ENCODE data around the gene KMT2B.

The KMT2B gene

GRCh38 chr19:35727956-35728706, 10.3 kb downstream of the KMT2B start:
- Histone ChIP-seq H3K79me2 (ENCODE audit: insufficient read depth, low read length) (no peaks in the 10 kb centered on the region), H2AFZ (ENCODE audit: low read length) (no peak overlapping the region), H3F3A (ENCODE audit: low read depth) (no peaks in the 10 kb centered on the region), H4K20me1 (ENCODE audit: insufficient read depth, low read length, poor library complexity, severe bottlenecking) (peaks cover under 1% of the 10 kb centered on the region), H3K27me3 (ENCODE audit: insufficient read depth, low read length, poor library complexity, severe bottlenecking) (no peaks in the 10 kb centered on the region), H3K4me2 (ENCODE audit: low read depth, low read length, poor library complexity, severe bottlenecking) (no peak overlapping the region), H3K9me2 (replicated peaks; ENCODE audit: low read depth, low read length) (no peaks in the 10 kb centered on the region), H3K9ac (ENCODE audit: low read depth, low read length, poor library complexity, severe bottlenecking) (no peak overlapping the region), H3K4me3 (ENCODE audit: low read length, poor library complexity, severe bottlenecking) (no peak overlapping the region), H3K4me1 (ENCODE audit: insufficient read depth, low read length, poor library complexity, severe bottlenecking) (no peaks in the 10 kb centered on the region), H3K36me3 (ENCODE audit: insufficient read depth, low read length) (peaks cover 78% of the 10 kb centered on the region; the same call in 1 of the 2 replicates), H3K9me3 (ENCODE audit: insufficient read depth, low read depth, low read length) (no peaks in the 10 kb centered on the region)
- TF ChIP-seq, protein P1, sequence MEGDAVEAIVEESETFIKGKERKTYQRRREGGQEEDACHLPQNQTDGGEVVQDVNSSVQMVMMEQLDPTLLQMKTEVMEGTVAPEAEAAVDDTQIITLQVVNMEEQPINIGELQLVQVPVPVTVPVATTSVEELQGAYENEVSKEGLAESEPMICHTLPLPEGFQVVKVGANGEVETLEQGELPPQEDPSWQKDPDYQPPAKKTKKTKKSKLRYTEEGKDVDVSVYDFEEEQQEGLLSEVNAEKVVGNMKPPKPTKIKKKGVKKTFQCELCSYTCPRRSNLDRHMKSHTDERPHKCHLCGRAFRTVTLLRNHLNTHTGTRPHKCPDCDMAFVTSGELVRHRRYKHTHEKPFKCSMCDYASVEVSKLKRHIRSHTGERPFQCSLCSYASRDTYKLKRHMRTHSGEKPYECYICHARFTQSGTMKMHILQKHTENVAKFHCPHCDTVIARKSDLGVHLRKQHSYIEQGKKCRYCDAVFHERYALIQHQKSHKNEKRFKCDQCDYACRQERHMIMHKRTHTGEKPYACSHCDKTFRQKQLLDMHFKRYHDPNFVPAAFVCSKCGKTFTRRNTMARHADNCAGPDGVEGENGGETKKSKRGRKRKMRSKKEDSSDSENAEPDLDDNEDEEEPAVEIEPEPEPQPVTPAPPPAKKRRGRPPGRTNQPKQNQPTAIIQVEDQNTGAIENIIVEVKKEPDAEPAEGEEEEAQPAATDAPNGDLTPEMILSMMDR (conservative IDR thresholded peaks at IDR 0.05; ENCODE audit: low read length) = no peak
- TF ChIP-seq EZH2phosphoT487 (IDR thresholded peaks at IDR 0.05; ENCODE audit: borderline replicate concordance) = no peak

DNA sequence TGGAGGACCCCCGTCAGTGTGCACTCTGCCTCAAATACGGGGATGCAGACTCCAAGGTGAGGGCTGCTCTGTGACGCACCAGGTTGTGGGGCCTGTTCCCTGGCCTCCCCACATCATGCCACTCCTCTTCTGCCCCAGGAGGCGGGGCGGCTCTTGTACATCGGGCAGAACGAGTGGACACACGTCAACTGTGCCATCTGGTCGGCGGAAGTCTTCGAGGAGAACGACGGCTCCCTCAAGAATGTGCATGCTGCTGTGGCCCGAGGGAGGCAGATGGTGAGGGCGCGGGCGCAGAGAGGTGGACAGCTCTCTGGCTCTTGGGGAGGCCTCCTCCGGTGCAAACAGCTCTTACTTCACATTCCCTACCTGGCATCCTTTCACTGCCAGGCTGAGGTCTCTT, 11.2 kb downstream of the KMT2B start:
- no peaks in the 10 kb centered on the region for H4K20me1 ChIP-seq (ENCODE audit: insufficient read depth, low read length, poor library complexity, severe bottlenecking)
- H3K4me3 ChIP-seq (ENCODE audit: low read length, poor library complexity, severe bottlenecking) = no peak overlapping the region
- TF ChIP-seq, protein P1 (conservative IDR thresholded peaks at IDR 0.05; ENCODE audit: low read length) = no peak
- TF ChIP-seq EZH2phosphoT487 (IDR thresholded peaks at IDR 0.05; ENCODE audit: borderline replicate concordance) = no peak
- no peaks in the 10 kb centered on the region for H3K79me2 ChIP-seq (ENCODE audit: insufficient read depth, low read length)
- no peaks in the 10 kb centered on the region for H3K4me1 ChIP-seq (ENCODE audit: insufficient read depth, low read length, poor library complexity, severe bottlenecking)
- H3K9ac ChIP-seq (ENCODE audit: low read depth, low read length, poor library complexity, severe bottlenecking) = no peak overlapping the region
- H3K4me2 ChIP-seq (ENCODE audit: low read depth, low read length, poor library complexity, severe bottlenecking) = no peak overlapping the region
- H3F3A ChIP-seq (ENCODE audit: low read depth) = no peaks in the 10 kb centered on the region
- no peaks in the 10 kb centered on the region for H3K9me2 ChIP-seq (replicated peaks; ENCODE audit: low read depth, low read length)
- no peaks in the 10 kb centered on the region for H3K27me3 ChIP-seq (ENCODE audit: insufficient read depth, low read length, poor library complexity, severe bottlenecking)
- no peaks in the 10 kb centered on the region for H3K9me3 ChIP-seq (ENCODE audit: insufficient read depth, low read depth, low read length)
- peaks cover 69% of the 10 kb centered on the region; the same call in 1 of the 2 replicates for H3K36me3 ChIP-seq (ENCODE audit: insufficient read depth, low read length)
- no peak overlapping the region for H2AFZ ChIP-seq (ENCODE audit: low read length)

DNA sequence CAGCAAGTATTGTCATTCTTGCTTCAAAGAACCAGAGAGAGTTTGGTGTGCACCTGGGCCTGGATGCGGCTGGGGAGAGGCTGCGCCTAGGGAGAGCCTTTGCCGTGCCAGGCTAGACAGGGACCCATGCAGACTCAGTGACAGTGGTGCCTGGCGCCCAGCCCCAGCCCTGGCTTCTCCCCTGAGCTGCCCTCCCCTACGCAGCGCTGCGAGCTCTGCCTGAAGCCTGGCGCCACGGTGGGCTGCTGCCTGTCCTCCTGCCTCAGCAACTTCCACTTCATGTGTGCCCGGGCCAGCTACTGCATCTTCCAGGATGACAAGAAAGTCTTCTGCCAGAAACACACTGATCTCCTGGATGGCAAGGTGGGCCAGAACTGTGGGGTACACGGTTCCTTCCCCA, 12.0 kb downstream of the KMT2B start:
- H4K20me1 ChIP-seq (ENCODE audit: insufficient read depth, low read length, poor library complexity, severe bottlenecking) = no peaks in the 10 kb centered on the region

More for the DNA sequence above, 12.0 kb downstream of the KMT2B start:
- no peaks in the 10 kb centered on the region for H3K79me2 ChIP-seq (ENCODE audit: insufficient read depth, low read length)
- no peak for TF ChIP-seq EZH2phosphoT487 (IDR thresholded peaks at IDR 0.05; ENCODE audit: borderline replicate concordance)
- TF ChIP-seq, protein P1 (conservative IDR thresholded peaks at IDR 0.05; ENCODE audit: low read length) = no peak
- H3F3A ChIP-seq (ENCODE audit: low read depth) = no peaks in the 10 kb centered on the region
- no peaks in the 10 kb centered on the region for H3K4me1 ChIP-seq (ENCODE audit: insufficient read depth, low read length, poor library complexity, severe bottlenecking)
- no peaks in the 10 kb centered on the region for H3K9me2 ChIP-seq (replicated peaks; ENCODE audit: low read depth, low read length)
- H2AFZ ChIP-seq (ENCODE audit: low read length) = no peak overlapping the region
- no peak overlapping the region for H3K9ac ChIP-seq (ENCODE audit: low read depth, low read length, poor library complexity, severe bottlenecking)
- peaks cover 62% of the 10 kb centered on the region; the same call in 1 of the 2 replicates for H3K36me3 ChIP-seq (ENCODE audit: insufficient read depth, low read length)
- H3K27me3 ChIP-seq (ENCODE audit: insufficient read depth, low read length, poor library complexity, severe bottlenecking) = no peaks in the 10 kb centered on the region
- no peaks in the 10 kb centered on the region for H3K9me3 ChIP-seq (ENCODE audit: insufficient read depth, low read depth, low read length)
- no peak overlapping the region for H3K4me2 ChIP-seq (ENCODE audit: low read depth, low read length, poor library complexity, severe bottlenecking)
- no peak overlapping the region for H3K4me3 ChIP-seq (ENCODE audit: low read length, poor library complexity, severe bottlenecking)

Data from Loucy (cell line).